SK-N-SH (cell line): ENCODE results near the gene CRYBG1.

Source experiments
- EP300 ChIP-seq, 2 experiments: IDR thresholded peaks; 2 replicates each; pipeline versions ENCODE4 v1.4.0 to v1.6.1; 2012; ENCODE audit warnings: borderline replicate concordance in 1 of 2, low read depth in 1 of 2, low read length in 1 of 2
- SIN3A ChIP-seq: IDR thresholded peaks from 2 replicates; pipeline ENCODE4 v1.6.1; 2012; ENCODE audit warnings: low read depth, mild to moderate bottlenecking, low read length, moderate library complexity, borderline replicate concordance
- SMC3 ChIP-seq: IDR thresholded peaks from 2 replicates; pipeline ENCODE4 v1.6.1; 2012; ENCODE audit warnings: low read depth, low read length, improper control_type of control experiment
- TAF1 ChIP-seq: IDR thresholded peaks from 2 replicates; pipeline ENCODE4 v1.6.1; 2012; ENCODE audit warnings: low read depth, mild to moderate bottlenecking, low read length, moderate library complexity, borderline replicate concordance
- TCF12 ChIP-seq: IDR thresholded peaks from 2 replicates; pipeline ENCODE4 v1.4.0; 2012
- TF ChIP-seq, protein P1 (sequence below): fragments of 200-600 bp; sonication (generic); IDR thresholded peaks from 2 replicates; pipeline ENCODE4 v1.6.1; 2017; ENCODE audit warnings: antibody characterized with exemption, mild to moderate bottlenecking, moderate library complexity

DNA sequence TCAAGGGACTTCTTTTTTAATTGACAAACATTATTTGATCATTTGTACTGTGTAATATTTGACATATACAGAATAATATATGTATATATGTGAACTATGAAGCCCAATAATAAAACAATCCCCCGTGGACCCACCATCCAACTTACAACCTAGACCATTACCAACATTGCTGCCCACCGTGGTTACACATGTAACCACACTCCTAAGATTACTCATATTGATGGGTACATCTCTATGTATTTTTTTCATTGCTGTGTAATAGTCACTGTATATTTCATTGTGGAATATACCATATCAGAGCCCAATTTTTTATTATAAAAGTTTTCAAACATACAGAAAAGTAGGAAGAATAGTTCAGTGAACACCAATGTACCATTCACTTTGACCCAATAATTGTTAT, 174.5 kb downstream of the CRYBG1 start:
- TF ChIP-seq SMC3 (no peak), SIN3A (no peak), EP300 (IDR thresholded peaks at IDR 0.05; ENCODE audit: borderline replicate concordance in 1 of 2, low read depth in 1 of 2, low read length in 1 of 2) (no peak), TCF12 (no peak), TAF1 (no peak)
- TF ChIP-seq, protein P1, sequence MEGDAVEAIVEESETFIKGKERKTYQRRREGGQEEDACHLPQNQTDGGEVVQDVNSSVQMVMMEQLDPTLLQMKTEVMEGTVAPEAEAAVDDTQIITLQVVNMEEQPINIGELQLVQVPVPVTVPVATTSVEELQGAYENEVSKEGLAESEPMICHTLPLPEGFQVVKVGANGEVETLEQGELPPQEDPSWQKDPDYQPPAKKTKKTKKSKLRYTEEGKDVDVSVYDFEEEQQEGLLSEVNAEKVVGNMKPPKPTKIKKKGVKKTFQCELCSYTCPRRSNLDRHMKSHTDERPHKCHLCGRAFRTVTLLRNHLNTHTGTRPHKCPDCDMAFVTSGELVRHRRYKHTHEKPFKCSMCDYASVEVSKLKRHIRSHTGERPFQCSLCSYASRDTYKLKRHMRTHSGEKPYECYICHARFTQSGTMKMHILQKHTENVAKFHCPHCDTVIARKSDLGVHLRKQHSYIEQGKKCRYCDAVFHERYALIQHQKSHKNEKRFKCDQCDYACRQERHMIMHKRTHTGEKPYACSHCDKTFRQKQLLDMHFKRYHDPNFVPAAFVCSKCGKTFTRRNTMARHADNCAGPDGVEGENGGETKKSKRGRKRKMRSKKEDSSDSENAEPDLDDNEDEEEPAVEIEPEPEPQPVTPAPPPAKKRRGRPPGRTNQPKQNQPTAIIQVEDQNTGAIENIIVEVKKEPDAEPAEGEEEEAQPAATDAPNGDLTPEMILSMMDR: no peak
